Skin epidermis (tissue), 12 donors: Measurements from ENCODE around the gene PI4KA.
"Not testable (repeated sequence)": the region's sequence is repeated elsewhere in the genome, so short reads cannot be mapped to it uniquely, and the experiment has no call there.

Experiments used
- H3K27ac ChIP-seq, 21 experiments: fragments of 200-600 bp; sonication (generic) in 11 of 21; one replicate each; pipeline ENCODE4 v1.5.0; 2020; ENCODE audit warnings: mild to moderate bottlenecking in 3 of 21, inconsistent platforms in 2 of 21, moderate library complexity in 2 of 21
- H3K4me3 ChIP-seq, 7 experiments: fragments of 200-600 bp; sonication (generic) in 2 of 7; one replicate each; pipeline ENCODE4 v1.5.0; 2020; ENCODE audit warnings: inconsistent platforms in 2 of 7, mild to moderate bottlenecking in 2 of 7, moderate library complexity in 1 of 7

PI4KA gene

DNA sequence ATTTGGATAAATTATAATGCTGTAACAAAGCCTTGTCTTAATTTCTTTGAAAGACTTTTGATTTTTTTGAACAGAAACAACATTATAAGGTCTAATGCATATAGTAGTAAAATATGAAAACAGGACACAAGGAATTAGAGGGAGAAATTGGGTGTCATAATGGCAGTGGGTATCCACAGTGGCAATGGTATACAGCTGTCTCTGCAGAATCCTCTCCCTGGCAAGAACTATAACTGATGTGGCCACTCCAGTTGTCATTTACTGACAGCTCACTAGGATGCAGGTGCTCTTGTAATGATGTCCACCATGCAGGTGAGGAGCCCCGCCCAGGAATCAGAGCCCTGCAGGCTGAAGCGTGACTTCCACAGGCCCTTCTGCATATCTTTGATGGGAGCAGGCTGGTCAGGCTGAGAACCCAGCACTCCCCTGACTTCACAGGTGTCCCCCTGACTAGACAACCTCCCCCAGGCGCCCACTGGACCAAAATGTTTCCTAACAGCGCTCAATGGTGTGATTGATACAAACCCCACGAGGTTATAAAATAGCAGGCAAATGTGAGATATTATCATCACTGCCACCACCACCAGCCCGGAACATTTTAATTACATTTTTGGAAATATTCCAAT is 117.5 kb downstream of the PI4KA start:
- Histone ChIP-seq H3K4me3 (no peak overlapping the region), H3K27ac (no peak overlapping the region)

DNA sequence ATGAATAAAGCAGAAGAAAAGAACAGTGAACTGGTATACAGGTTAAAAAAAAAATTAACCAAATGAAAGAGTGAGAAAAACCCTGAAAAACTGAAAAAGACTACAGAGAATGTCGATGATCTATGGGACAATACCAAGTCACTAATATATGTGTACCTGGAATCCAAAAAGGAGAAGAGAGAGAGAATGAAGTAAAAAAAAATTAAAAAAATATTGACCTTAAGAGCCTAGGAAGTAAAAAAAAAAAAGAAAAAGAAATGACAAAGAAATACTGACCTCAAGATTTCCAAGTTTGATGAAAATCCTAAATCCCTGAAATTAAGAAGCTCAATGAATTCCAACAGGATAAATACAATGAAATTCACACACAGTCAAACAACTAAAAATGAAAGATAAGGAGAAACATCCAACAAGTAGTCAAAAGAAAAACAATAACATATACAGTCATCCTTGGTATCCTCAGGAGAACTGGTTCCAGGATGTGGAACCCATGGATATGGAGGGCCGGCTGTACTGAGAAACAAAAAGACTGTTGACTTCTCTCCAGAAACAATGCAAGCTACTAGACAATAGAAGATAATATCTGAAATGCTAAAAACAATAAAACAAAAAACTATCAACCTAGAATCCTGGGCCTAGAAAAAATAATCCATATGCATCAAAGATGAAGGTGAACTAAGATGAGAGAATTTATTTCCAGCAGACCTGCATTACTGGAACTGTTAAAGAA is 118.2 kb downstream of the PI4KA start:
- Histone ChIP-seq H3K27ac (no peak overlapping the region), H3K4me3 (no peak overlapping the region)

GRCh38 chr22:20738394-20739089 is 120.1 kb downstream of the PI4KA start:
- H3K27ac ChIP-seq = no peak overlapping the region
- no peak overlapping the region for H3K4me3 ChIP-seq

- H3K27ac ChIP-seq, H3K4me3 ChIP-seq: not testable (repeated sequence)
Observed at GRCh38 chr22:20736891-20737290, 121.7 kb downstream of the PI4KA start.

GRCh38 chr22:20735356-20736162 is 123.1 kb downstream of the PI4KA start:
- H3K27ac ChIP-seq = not testable (repeated sequence)

DNA sequence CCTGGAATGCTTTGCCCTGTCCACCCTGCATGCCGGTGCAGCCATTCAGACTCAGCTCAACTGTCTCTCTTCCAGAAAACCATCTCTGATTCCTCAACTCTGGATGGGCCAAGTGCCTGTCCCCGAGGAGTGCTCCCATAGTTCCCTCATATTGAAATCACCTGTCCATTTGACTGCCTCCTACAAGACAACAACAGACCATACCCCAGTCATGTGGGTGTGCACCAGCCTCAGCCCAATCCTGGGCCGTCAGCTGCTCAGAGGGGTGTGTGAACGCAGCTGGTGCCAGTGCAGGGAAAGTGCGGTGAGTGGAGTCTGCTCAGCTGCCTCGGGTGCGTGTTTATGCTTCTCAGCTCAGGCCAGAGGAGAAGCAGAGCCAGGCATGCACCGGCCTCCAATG is 126.2 kb downstream of the PI4KA start:
- not testable (repeated sequence) for H3K4me3 ChIP-seq, H3K27ac ChIP-seq

More at GRCh38 chr22:20735356-20736162, 123.1 kb downstream of the PI4KA start:
- H3K4me3 ChIP-seq = not testable (repeated sequence)

- Histone ChIP-seq H3K4me3 (no peak overlapping the region), H3K27ac (no peak overlapping the region)
Observed at GRCh38 chr22:20729194-20729593, 129.4 kb downstream of the PI4KA start.

DNA sequence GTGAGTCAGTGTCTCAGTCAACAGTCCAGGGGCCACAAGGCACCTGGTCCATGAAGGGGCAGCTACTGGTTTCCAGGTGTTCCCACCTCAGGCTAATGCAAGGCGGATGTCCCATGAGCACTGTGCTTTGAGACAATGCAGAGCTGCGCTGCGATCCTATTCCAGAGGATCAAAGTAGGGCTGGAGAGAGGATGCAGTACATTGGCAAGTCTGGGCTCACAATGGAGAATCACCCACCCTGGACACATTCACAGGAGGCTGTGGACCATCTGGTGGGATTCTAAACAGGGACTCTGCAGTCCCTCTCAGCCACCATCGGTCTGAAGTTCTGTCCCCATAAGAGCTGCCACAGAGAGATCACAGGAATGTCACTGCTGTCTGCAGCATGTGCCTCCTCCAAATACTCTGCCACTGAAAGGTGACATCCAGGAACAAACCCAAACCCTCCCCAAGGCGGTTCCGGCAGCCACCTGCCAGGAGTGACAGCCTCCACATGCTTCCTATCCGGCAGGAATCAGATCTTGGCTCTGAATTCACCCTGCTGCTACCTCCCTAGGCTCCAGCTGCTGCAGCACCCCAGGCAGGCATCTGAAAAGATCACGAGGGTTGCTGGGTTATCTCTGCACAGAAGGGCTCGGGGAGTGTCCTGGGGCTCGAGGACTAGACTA is 130.0 kb downstream of the PI4KA start:
- Histone ChIP-seq H3K27ac (no peak overlapping the region), H3K4me3 (no peak overlapping the region)

DNA sequence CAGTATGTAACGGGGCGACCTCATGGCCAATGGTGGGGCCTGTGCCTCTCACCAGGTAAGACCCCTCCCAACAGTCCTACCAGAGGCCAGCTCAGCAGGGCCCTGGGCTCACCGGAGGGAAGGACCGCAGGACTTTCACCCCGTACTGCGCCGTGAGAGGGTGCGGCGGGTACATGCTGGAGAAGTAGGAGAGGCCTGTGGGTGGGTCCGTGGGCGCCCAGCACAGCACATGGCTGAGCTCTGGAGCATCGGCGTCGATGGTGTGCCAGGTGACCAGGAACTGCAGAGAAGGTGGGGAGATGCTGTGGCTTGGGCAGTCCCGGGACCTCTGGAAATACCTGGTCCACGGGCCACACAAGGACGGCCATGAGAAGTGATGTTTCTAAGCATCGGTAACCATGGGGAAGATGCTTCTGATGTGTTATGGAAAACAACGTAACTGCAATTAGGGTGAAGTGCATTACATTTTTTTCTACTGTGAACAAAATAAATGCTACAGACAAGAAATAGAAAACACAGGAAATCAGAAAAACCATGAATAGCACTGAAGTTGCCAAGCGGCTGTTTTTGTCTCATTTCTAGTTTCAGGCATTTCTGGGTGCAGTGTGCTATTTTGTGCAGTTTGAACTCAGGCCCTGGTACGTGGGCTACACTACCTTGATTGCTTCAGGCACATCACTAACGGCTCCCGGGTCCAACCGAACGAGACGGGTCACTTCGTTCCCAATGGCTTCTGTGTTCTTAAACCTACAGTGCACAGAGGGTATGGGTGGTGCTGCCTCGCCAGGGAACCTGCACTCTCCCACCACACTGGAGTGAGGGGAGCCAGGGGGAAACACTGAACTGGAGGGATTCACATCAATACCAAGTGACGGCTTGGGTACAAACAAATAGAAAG is 131.2 kb downstream of the PI4KA start:
- H3K27ac ChIP-seq = no peak overlapping the region
- H3K4me3 ChIP-seq = no peak overlapping the region

DNA sequence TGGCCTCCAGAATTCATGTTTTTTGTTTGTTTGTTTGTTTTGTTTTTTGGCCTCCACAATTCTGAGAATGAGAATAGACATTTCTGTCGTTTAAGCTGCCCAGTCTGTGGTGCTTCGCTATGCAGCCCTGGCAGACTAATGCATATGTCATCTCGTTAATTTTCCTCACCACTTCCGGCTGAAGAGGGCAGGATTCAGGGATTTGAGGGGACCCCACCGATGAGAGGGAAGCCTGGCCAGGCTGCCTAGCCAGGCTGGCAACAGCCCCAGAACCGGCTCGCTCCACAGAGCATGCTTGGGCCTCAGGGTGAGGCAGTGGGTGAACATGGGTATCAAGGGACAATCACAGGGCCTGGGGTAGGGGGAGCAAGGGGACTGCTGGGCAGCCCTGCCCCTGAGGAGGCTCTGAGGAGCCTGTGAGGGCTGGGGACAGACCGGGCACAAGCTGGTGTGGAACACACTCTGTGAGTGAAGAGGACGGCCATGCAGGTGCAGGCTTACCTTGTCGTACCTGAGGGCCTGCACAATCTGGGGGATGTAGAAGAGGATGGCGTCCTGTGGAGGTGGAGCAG is 132.5 kb downstream of the PI4KA start:
- Histone ChIP-seq H3K27ac (no peak overlapping the region), H3K4me3 (no peak overlapping the region)

DNA sequence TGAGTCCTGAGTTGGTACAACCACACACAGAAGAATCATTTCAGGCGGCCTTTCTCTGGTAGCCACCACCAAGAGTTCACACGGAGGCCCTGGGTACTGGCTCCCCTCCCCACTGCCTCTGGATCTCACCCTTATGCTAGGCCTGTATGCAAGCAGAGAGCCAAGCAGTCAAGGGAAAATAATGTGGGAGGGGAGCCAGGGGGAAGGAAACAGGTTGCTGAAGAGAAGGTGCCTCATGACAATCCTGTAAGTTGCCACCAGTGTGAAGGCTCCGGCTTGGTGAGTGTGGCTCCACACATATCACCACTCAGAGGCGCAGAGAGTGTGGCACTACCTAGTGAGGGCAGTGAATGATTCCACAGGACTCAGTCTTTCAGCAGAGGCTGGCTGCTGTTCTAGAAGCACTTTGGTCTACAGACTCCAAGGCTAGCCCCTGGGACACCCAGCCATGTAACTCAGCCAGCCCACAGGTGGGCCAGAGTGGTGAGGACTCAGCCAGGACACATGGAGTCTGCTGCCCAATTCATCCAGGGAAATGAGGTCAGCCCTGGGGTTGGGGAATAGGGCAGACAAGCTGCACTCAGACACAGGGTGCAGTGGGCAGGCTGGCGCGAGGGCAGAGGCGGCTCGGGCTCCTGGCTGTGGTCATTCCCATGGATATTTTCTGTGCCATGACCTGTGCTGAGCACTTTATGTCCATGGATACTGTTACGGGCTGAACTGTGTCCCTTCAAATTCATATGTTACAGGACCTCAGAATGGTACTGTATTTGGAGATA is 133.7 kb downstream of the PI4KA start:
- Histone ChIP-seq H3K4me3 (no peak overlapping the region), H3K27ac (no peak overlapping the region)

GRCh38 chr22:20721409-20722218 is 137.0 kb downstream of the PI4KA start:
- Histone ChIP-seq H3K27ac (no peak overlapping the region), H3K4me3 (no peak overlapping the region)

GRCh38 chr22:20720692-20721408 is 137.8 kb downstream of the PI4KA start:
- no peak overlapping the region for H3K27ac ChIP-seq
- H3K4me3 ChIP-seq = no peak overlapping the region

DNA sequence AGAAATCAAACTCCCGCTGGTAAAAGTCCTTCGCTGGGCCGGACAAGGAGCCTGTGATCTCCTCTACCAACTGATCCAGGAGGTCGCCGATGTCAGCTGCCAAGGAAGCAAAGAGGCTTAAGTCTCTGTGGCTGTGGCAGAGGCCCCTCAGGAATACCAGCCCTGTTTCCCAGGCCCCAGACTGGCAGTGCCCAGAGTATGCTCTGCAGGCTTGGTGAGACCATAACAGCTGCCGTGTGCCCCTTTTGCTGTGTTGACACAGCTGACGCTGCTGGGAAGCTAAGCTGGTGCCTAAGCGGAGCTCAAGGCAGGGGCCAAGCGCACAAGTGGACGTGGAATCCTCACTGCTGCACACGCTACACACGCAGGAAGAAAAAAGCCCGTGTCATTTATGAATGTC is 139.9 kb downstream of the PI4KA start:
- not testable (repeated sequence) for H3K4me3 ChIP-seq

GRCh38 chr22:20717981-20718380 is 140.6 kb downstream of the PI4KA start:
- not testable (repeated sequence) for H3K27ac ChIP-seq

More for the DNA sequence above, 139.9 kb downstream of the PI4KA start:
- not testable (repeated sequence) for H3K27ac ChIP-seq

DNA sequence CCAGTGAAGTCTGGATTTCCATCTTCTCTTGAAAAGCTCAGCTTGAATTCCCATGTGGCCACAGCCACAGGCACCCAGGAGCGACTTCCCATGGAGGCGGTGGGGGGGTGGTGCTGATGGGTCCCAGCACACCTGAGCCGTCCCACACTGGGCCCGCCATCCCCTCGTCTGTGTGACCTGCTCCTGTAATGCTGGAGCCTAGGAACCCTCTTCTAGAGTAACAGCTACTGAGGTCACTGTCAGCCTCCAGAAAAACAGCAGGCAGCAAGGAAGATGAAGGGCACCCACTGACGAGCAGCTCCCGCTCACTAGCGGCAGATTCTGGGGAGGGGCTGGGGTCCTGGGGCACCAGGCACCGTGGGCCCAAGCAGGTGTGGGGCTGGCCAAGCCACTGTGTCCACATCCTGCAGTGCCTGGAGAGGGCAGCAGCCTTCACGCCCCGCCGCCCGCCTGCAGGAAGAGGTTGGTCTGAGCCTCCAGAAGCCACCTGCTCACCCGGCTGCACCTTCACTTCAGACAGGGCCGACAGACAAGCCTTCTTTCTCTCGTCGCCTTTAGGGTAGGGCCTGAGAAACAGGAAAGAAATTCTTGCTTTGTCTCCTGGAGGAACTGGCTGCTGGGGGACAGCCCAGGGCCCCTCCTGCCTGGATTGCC is 141.3 kb downstream of the PI4KA start:
- H3K27ac ChIP-seq, H3K4me3 ChIP-seq: not testable (repeated sequence)

More at GRCh38 chr22:20717981-20718380, 140.6 kb downstream of the PI4KA start:
- H3K4me3 ChIP-seq = not testable (repeated sequence)
